H1 (cell line): ENCODE data around the gene PDGFB. TPM values are rescaled to one million over a fixed set of nuclear protein-coding genes. Genes with fewer than 3 reads are reported as not detected.

ENCODE experiments used
- CTCF ChIA-PET: fragments of 300-600 bp; sonication (Branson Sonifier 250); formaldehyde crosslinking; loops from one replicate; lab custom pipeline; 2021; ENCODE audit not compliant: partially characterized antibody; lab: Charles Lee
- POLR2A ChIA-PET: fragments of 300-600 bp; sonication (Branson Sonifier 250); formaldehyde crosslinking; loops from one replicate; lab custom pipeline; 2021; ENCODE audit warnings: inconsistent platforms; ENCODE audit not compliant: partially characterized antibody; lab: Charles Lee
- DNase-seq, 2 experiments: peaks; one replicate each; pipeline versions ENCODE4 v3.0.0 to v3.0.0-alpha.2; 2010 to 2022; ENCODE audit warnings: low spot score in 2 of 2, low read depth in 1 of 2, mixed read lengths in 1 of 2
- FAIRE-seq: peaks from 2 replicates; lab custom pipeline; 2011; peaks lifted over from hg19 to GRCh38; lab: Jason Lieb, UNC
- H2AFZ ChIP-seq: 2 replicates; pipeline ENCODE4 v1.8.1; 2012; ENCODE audit warnings: low read length, inconsistent platforms
- H2AK5ac ChIP-seq: 2 replicates; pipeline ENCODE4 v1.6.1; 2013; ENCODE audit warnings: low read depth, low read length
- H2BK120ac ChIP-seq: replicated peaks from 2 replicates; pipeline ENCODE3; 2013; ENCODE audit warnings: low read depth, low read length, inconsistent platforms
- H2BK12ac ChIP-seq: 2 replicates; pipeline ENCODE4 v1.6.1; 2013; ENCODE audit warnings: low read depth, low read length
- H2BK15ac ChIP-seq: 2 replicates; pipeline ENCODE4 v1.6.1; 2013; ENCODE audit warnings: low read length
- H2BK20ac ChIP-seq: 2 replicates; pipeline ENCODE4 v1.6.1; 2013; ENCODE audit warnings: low read length
- H2BK5ac ChIP-seq: 2 replicates; pipeline ENCODE4 v1.6.1; 2013; ENCODE audit warnings: low read depth, low read length
- H3K14ac ChIP-seq: 2 replicates; pipeline ENCODE4 v1.6.1; 2013; ENCODE audit warnings: inconsistent platforms; ENCODE audit not compliant: insufficient read length
- H3K18ac ChIP-seq: 2 replicates; pipeline ENCODE4 v1.6.1; 2013; ENCODE audit warnings: low read length; ENCODE audit errors: extremely low read depth
- H3K23ac ChIP-seq: 2 replicates; pipeline ENCODE4 v1.6.1; 2013; ENCODE audit warnings: inconsistent platforms; ENCODE audit not compliant: insufficient read length
- H3K23me2 ChIP-seq: 2 replicates; pipeline ENCODE4 v1.6.1; 2013; ENCODE audit warnings: low read depth, low read length
- H3K27ac ChIP-seq: 2 replicates; pipeline ENCODE4 v1.6.1; 2011; ENCODE audit warnings: low read depth, low read length, inconsistent platforms
- H3K27me3 ChIP-seq, 4 experiments: replicated peaks in 1 of 4; 1 replicate in 1 of 4; 2 replicates in 3 of 4; pipeline versions ENCODE4 v1.6.1 to v1.8.1; 2011 to 2013; ENCODE audit warnings: low read length in 3 of 4, mild to moderate bottlenecking in 3 of 4, inconsistent platforms in 2 of 4, mixed read lengths in 2 of 4, moderate library complexity in 1 of 4; ENCODE audit not compliant: control insufficient read depth in 3 of 4, insufficient read depth in 3 of 4; ENCODE audit errors: extremely low read depth in 1 of 4
- H3K36me3 ChIP-seq, 4 experiments: 2 replicates each; pipeline versions ENCODE4 v1.6.1 to v1.8.1; 2011 to 2013; ENCODE audit warnings: mild to moderate bottlenecking in 4 of 4, low read length in 3 of 4, moderate library complexity in 2 of 4, control low read depth in 1 of 4, inconsistent platforms in 1 of 4; ENCODE audit not compliant: insufficient read depth in 4 of 4, control insufficient read depth in 2 of 4
- H3K4ac ChIP-seq: replicated peaks from 2 replicates; pipeline ENCODE3; 2013; ENCODE audit warnings: low read length, low read depth, mixed read lengths, inconsistent platforms; ENCODE audit not compliant: insufficient read length
- H3K4me1 ChIP-seq, 4 experiments: replicated peaks in 1 of 4; 1 replicate in 1 of 4; 2 replicates in 3 of 4; pipeline versions ENCODE4 v1.6.1 to v1.8.1; 2011 to 2013; ENCODE audit warnings: low read length in 3 of 4, inconsistent platforms in 2 of 4, mixed read lengths in 1 of 4; ENCODE audit not compliant: insufficient read depth in 4 of 4, control insufficient read depth in 3 of 4
- H3K4me2 ChIP-seq, 2 experiments: 2 replicates each; pipeline versions ENCODE4 v1.6.1 to v1.8.1; 2011 to 2013; ENCODE audit warnings: low read depth in 2 of 2, low read length in 2 of 2, control low read depth in 1 of 2, inconsistent platforms in 1 of 2, mild to moderate bottlenecking in 1 of 2; ENCODE audit not compliant: insufficient read depth in 1 of 2
- H3K4me3 ChIP-seq, 4 experiments: fragments of 200-600, 300-600 bp in 1 of 4; sonication (generic), shearing (Covaris generic), sonication (Bioruptor Twin) in 1 of 4; 2 replicates each; pipeline versions ENCODE4 v1.5.1 to v1.8.1; 2011 to 2016; ENCODE audit warnings: low read length in 4 of 4, low read depth in 3 of 4, control low read depth in 2 of 4, inconsistent platforms in 2 of 4, mild to moderate bottlenecking in 2 of 4, mixed read lengths in 1 of 4, moderate library complexity in 1 of 4; ENCODE audit not compliant: insufficient read depth in 2 of 4; ENCODE audit errors: extremely low read depth in 1 of 4
- H3K56ac ChIP-seq: replicated peaks from 2 replicates; pipeline ENCODE3; 2013; ENCODE audit warnings: low read depth, mild to moderate bottlenecking, mixed read lengths, low read length, inconsistent platforms; ENCODE audit not compliant: insufficient read length
- H3K79me1 ChIP-seq: 2 replicates; pipeline ENCODE4 v1.6.1; 2013; ENCODE audit warnings: low read depth, low read length, control low read depth
- H3K79me2 ChIP-seq, 2 experiments: 2 replicates each; pipeline versions ENCODE4 v1.6.1 to v1.8.1; 2012 to 2013; ENCODE audit warnings: low read length in 2 of 2, mild to moderate bottlenecking in 2 of 2, inconsistent platforms in 1 of 2; ENCODE audit not compliant: insufficient read depth in 2 of 2, control insufficient read depth in 1 of 2
- H3K9ac ChIP-seq, 4 experiments: replicated peaks in 1 of 4; 1 replicate in 1 of 4; 2 replicates in 3 of 4; pipeline versions ENCODE4 v1.6.1 to v1.8.1; 2011 to 2013; ENCODE audit warnings: low read depth in 3 of 4, low read length in 3 of 4, control low read depth in 2 of 4, mild to moderate bottlenecking in 2 of 4, moderate library complexity in 2 of 4, inconsistent platforms in 1 of 4; ENCODE audit errors: extremely low read depth in 1 of 4
- H3K9me3 ChIP-seq, 2 experiments: 2 replicates each; pipeline versions ENCODE4 v1.6.1 to v1.8.1; 2012 to 2013; ENCODE audit warnings: mild to moderate bottlenecking in 2 of 2, moderate library complexity in 2 of 2, control low read depth in 1 of 2, inconsistent platforms in 1 of 2, low read depth in 1 of 2, low read length in 1 of 2, mixed read lengths in 1 of 2; ENCODE audit not compliant: insufficient read depth in 2 of 2
- H4K20me1 ChIP-seq, 2 experiments: replicated peaks in 1 of 2; 2 replicates each; pipeline versions ENCODE3 to v1.8.1; 2011 to 2013; ENCODE audit warnings: inconsistent platforms in 2 of 2, low read length in 2 of 2, mild to moderate bottlenecking in 1 of 2; ENCODE audit not compliant: insufficient read depth in 2 of 2, control insufficient read depth in 1 of 2
- H4K5ac ChIP-seq: 2 replicates; pipeline ENCODE4 v1.6.1; 2013; ENCODE audit warnings: low read length, low read depth, mixed read lengths, inconsistent platforms; ENCODE audit not compliant: insufficient read length
- H4K8ac ChIP-seq: 2 replicates; pipeline ENCODE4 v1.8.0; 2013; ENCODE audit warnings: mild to moderate bottlenecking, moderate library complexity, low read length, inconsistent platforms; ENCODE audit not compliant: insufficient read depth; ENCODE audit errors: extremely low read depth
- H4K91ac ChIP-seq: replicated peaks from 2 replicates; pipeline ENCODE3; 2013; ENCODE audit warnings: low read length, mixed read lengths, inconsistent platforms; ENCODE audit not compliant: insufficient read length
- BACH1 ChIP-seq: IDR thresholded peaks from 2 replicates; pipeline ENCODE4 v1.6.1; 2012; ENCODE audit warnings: low read length, improper control_type of control experiment
- CREB1 ChIP-seq: IDR thresholded peaks from 2 replicates; pipeline ENCODE4 v1.6.1; 2012; ENCODE audit warnings: inconsistent platforms
- KDM1A ChIP-seq: fragments of 200-600, 300-600 bp; sonication (generic); IDR thresholded peaks from 2 replicates; pipeline ENCODE4 v1.7.1; 2016; ENCODE audit warnings: mild to moderate bottlenecking, low read length, borderline replicate concordance
- POLR2AphosphoS5 ChIP-seq: IDR thresholded peaks from 2 replicates; pipeline ENCODE4 v1.6.1; 2011; ENCODE audit warnings: low read depth, low read length
- RAD21 ChIP-seq, 2 experiments: IDR thresholded peaks in 1 of 2; conservative IDR thresholded peaks in 1 of 2; 2 replicates each; pipeline ENCODE4 v1.6.1; 2011; ENCODE audit warnings: low read depth in 2 of 2, low read length in 2 of 2, improper control_type of control experiment in 1 of 2, inconsistent platforms in 1 of 2, mild to moderate bottlenecking in 1 of 2, moderate library complexity in 1 of 2
- WGBS, 2 experiments: shearing (Covaris generic) in 1 of 2; methylation state at CpG; one replicate each; pipeline versions ENCODE4 v1.1.6 to v1.1.7; 2013 to 2015; ENCODE audit warnings: low lambda C conversion rate in 2 of 2, mixed read lengths in 2 of 2, inconsistent platforms in 1 of 2, low coverage in 1 of 2, missing lambda C conversion rate in 1 of 2; ENCODE audit not compliant: insufficient replicate concordance in 2 of 2, insufficient coverage in 1 of 2, insufficient read length in 1 of 2; ENCODE audit errors: extremely low coverage in 1 of 2, missing lambda C conversion rate in 1 of 2; 5-methylcytosine and 5-hydroxymethylcytosine counted together
- polyA plus RNA-seq, 7 experiments: library from polyadenylated mRNA; depleted of rRNA in 3 of 7; stranded (reverse) in 5 of 7; unstranded in 2 of 7; fragments of >200 nt in 5 of 7; fragments of 200-250 nt in 2 of 7; gene quantifications; 1 replicate in 5 of 7; 2 replicates in 1 of 7; 4 replicates in 1 of 7; pipeline versions ENCODE4 v1.2.1 to v1.2.3, GENCODE V29; 2011 to 2013; ENCODE audit warnings: missing spikeins in 2 of 7, mixed read lengths in 2 of 7
- total RNA-seq: library from RNA; stranded (reverse); fragmentation: NEBNext Ultra II Directional; extraction: Animal tissue kit (Norgen Biotek cat#: 25700); gene quantifications from 2 replicates; pipeline ENCODE4 v1.2.1, GENCODE V29; 2021
- TF ChIP-seq, protein P1 (sequence below), 3 experiments: IDR thresholded peaks; 1 replicate in 2 of 3; 2 replicates in 1 of 3; pipeline versions ENCODE4 v1.5.1 to v1.6.1; 2011; ENCODE audit warnings: low read length in 3 of 3, mild to moderate bottlenecking in 3 of 3, inconsistent platforms in 2 of 3, low read depth in 1 of 3, moderate library complexity in 1 of 3; ENCODE audit not compliant: insufficient read depth in 1 of 3; ENCODE audit errors: control extremely low read depth in 1 of 3
- TF ChIP-seq, protein P2 (sequence below): IDR thresholded peaks from 2 replicates; pipeline ENCODE4 v1.6.1; 2012; ENCODE audit warnings: inconsistent platforms

PDGFB gene
- total and polyA plus RNA-seq, 2 of the 8 experiments (the other 6 are each of a cell fraction or from before 2014, with no cell fraction given) = 3.9 to 8.5 TPM

GRCh38 chr22:39212721-39213376, 31.9 kb downstream of the PDGFB start:
- DNase-seq (peak in 1 of 2 experiments; percentile 52), FAIRE-seq (no peak)
- peak overlapping the region; percentile 82; the same call in 1 of the 2 replicates for H2AK5ac ChIP-seq
- no peak overlapping the region for H3K14ac ChIP-seq
- no peak overlapping the region for H4K91ac ChIP-seq
- H3K23ac ChIP-seq = no peak overlapping the region
- peaks cover 15 to 28% (median 19%) of the 10 kb centered on the region in 4 experiments for H3K4me1 ChIP-seq
- H2AFZ ChIP-seq = peak overlapping the region; percentile 58; the same call in 1 of the 2 replicates
- H3K9me3 ChIP-seq = no peaks in the 10 kb centered on the region
- no peak overlapping the region for H3K27ac ChIP-seq
- peak overlapping the region; percentile 89 for H2BK12ac ChIP-seq
- H3K36me3 ChIP-seq = no peaks in the 10 kb centered on the region
- H3K79me1 ChIP-seq = no peaks in the 10 kb centered on the region
- no peak overlapping the region for H3K9ac ChIP-seq
- no peaks in the 10 kb centered on the region for H3K27me3 ChIP-seq
- H3K79me2 ChIP-seq = no peaks in the 10 kb centered on the region
- CTCF ChIA-PET = interaction anchor here (0.6 to 3.6 kb wide), 13 partner anchors 9 to 232 kb away, joined by 3 to 24 read pairs (median 3); no protein-coding TSS in a partner anchor
- no peak overlapping the region; the same call in 1 of the 2 replicates for H4K8ac ChIP-seq
- no peak overlapping the region for H3K4ac ChIP-seq
- H2BK120ac ChIP-seq = no peak overlapping the region
- no peak overlapping the region for H3K4me3 ChIP-seq
- POLR2A ChIA-PET = interaction anchor here (1.0 to 6.1 kb wide), 10 partner anchors 8 to 106 kb away, joined by 3 to 79 read pairs (median 18); partner anchors contain the start of gene RPL3
- 0 out of 2 replicates have a peak overlapping the region, but pooled peaks have one; percentile 62 for H3K18ac ChIP-seq
- no peak overlapping the region for H4K5ac ChIP-seq
- no peak overlapping the region for H3K56ac ChIP-seq
- H3K23me2 ChIP-seq = no peaks in the 10 kb centered on the region; the same call in 1 of the 2 replicates
- H2BK5ac ChIP-seq = peak overlapping the region; percentile 97
- peak overlapping the region in 1 of 2 experiments; percentile 80; a peak in 1 of 4 replicates for H3K4me2 ChIP-seq
- TF ChIP-seq RAD21 (IDR thresholded peaks at IDR 0.05 in 1 of 2, conservative IDR thresholded peaks at IDR 0.05 in 1 of 2; ENCODE audit: low read depth in 2 of 2, low read length in 2 of 2) (peak; percentile 10 to 38; a peak in 3 of 4 replicates), POLR2AphosphoS5 (peak; percentile 15; the same call in 1 of the 2 replicates), KDM1A (no peak), BACH1 (no peak), CREB1 (peak; percentile 34; the same call in 1 of the 2 replicates)
- TF ChIP-seq, protein P1, sequence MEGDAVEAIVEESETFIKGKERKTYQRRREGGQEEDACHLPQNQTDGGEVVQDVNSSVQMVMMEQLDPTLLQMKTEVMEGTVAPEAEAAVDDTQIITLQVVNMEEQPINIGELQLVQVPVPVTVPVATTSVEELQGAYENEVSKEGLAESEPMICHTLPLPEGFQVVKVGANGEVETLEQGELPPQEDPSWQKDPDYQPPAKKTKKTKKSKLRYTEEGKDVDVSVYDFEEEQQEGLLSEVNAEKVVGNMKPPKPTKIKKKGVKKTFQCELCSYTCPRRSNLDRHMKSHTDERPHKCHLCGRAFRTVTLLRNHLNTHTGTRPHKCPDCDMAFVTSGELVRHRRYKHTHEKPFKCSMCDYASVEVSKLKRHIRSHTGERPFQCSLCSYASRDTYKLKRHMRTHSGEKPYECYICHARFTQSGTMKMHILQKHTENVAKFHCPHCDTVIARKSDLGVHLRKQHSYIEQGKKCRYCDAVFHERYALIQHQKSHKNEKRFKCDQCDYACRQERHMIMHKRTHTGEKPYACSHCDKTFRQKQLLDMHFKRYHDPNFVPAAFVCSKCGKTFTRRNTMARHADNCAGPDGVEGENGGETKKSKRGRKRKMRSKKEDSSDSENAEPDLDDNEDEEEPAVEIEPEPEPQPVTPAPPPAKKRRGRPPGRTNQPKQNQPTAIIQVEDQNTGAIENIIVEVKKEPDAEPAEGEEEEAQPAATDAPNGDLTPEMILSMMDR (IDR thresholded peaks at IDR 0.05; ENCODE audit: control extremely low read depth in 1 of 3, insufficient read depth in 1 of 3, low read depth in 1 of 3, low read length in 3 of 3) = peak; percentile 30 to 60 (median 37); a peak in 3 of 4 replicates
- TF ChIP-seq, protein P2, sequence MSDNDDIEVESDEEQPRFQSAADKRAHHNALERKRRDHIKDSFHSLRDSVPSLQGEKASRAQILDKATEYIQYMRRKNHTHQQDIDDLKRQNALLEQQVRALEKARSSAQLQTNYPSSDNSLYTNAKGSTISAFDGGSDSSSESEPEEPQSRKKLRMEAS = 0 out of 2 replicates have a peak, but pooled peaks have one; percentile 25
- TF ChIP-seq, all 59 proteins: peak for 5
- Histone ChIP-seq H4K20me1 (no peaks in the 10 kb centered on the region), H2BK15ac (no peak overlapping the region), H2BK20ac (peak overlapping the region; percentile 77)
- 74% methylated on average over 11 of the region's 12 CpGs; no CpG with 5 or more reads in 1 of the 2 experiments for WGBS, 2 experiments
